HG02943 (cell line): ENCODE results near the gene NAGLU.

ENCODE experiments used
- ATAC-seq: cut with Tn5 transposase; IDR thresholded peaks from one replicate; pipeline ENCODE4 v1.9.1; 2021; ENCODE audit warnings: mild to moderate bottlenecking, low read depth, moderate library complexity; ENCODE audit not compliant: unreplicated experiment

Gene NAGLU

DNA sequence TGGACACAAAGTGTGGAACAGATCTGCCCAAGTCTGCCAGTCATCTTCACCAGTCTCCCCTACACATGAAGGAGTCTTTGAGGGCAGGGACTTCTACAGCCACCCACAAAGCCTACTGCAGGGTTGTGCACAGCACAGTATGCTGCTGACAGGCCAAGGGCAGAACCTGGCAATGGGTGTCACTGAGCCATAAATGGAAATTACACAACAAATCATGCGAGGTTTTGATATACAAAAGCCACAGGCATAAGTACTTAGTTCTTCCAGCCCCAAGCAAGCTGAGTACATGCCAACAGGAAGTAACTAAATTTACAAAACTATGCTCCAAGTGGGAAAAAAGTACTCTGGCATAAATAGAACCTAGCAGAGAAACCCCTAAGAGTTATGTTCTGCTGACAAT, 49.3 kb downstream of the NAGLU start:
- ATAC-seq, result no peak

- ATAC-seq, result no peak
These were observed 50.6 kb downstream of the NAGLU start for GRCh38 chr17:42586514-42587230.

GRCh38 chr17:42590886-42591285, 54.8 kb downstream of the NAGLU start:
- no peak for ATAC-seq

DNA sequence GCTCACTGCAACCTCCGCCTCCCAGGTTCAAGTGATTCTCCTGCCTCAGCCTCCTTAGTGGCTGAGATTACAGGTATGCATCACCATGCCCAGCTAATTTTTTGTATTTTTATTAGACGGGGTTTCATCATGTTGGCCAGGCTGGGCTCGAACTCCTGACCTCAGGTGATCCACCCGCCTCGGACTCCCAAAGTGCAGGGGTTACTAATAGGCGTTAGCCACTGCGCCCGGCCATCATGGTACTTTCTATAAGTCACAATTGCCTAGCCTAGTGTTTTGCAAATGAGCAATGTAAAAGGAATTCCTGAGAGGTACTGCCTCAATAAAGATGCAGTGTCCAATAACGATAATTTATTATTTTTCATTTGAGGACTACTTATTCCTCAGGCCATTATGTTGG, 55.4 kb downstream of the NAGLU start:
- no peak for ATAC-seq
